GM23338 (cell line): ENCODE data around the gene PSMD6. TPM values are rescaled to one million over a fixed set of nuclear protein-coding genes. Genes with fewer than 3 reads are reported as not detected.

Experiments
- ATAC-seq: fragments of 200-7000 bp; cut with Tn5 transposase; 3 replicates; pipeline ENCODE4 v1.9.1; 2020
- DNase-seq: peaks from one replicate; pipeline ENCODE4 v3.0.0-alpha.2; 2015; ENCODE audit warnings: low spot score
- H2AFZ ChIP-seq: fragments of 200-600 bp; sonication (generic); 2 replicates; pipeline ENCODE4 v1.8.0; 2016; ENCODE audit warnings: antibody characterized with exemption, mild to moderate bottlenecking, moderate library complexity
- H3F3A ChIP-seq: fragments of 200-600 bp; sonication (generic); replicated peaks from 2 replicates; pipeline ENCODE4 v1.8.0; 2017; ENCODE audit warnings: antibody characterized with exemption, mixed run types, low read depth
- H3K27ac ChIP-seq: fragments of 200-600 bp; sonication (generic); 2 replicates; pipeline ENCODE4 v1.6.1; 2016; ENCODE audit warnings: low read depth
- H3K27me3 ChIP-seq: fragments of 200-600 bp; sonication (generic); 2 replicates; pipeline ENCODE4 v1.8.0; 2016; ENCODE audit warnings: mild to moderate bottlenecking, mixed run types, moderate library complexity; ENCODE audit not compliant: insufficient read depth
- H3K36me3 ChIP-seq: fragments of 200-600 bp; sonication (generic); 2 replicates; pipeline ENCODE4 v1.8.0; 2016; ENCODE audit warnings: mild to moderate bottlenecking; ENCODE audit not compliant: insufficient read depth
- H3K4me1 ChIP-seq: fragments of 200-600 bp; sonication (generic); 2 replicates; pipeline ENCODE4 v1.8.0; 2016; ENCODE audit warnings: mild to moderate bottlenecking, moderate library complexity; ENCODE audit not compliant: insufficient read depth
- H3K4me2 ChIP-seq: fragments of 200-600 bp; sonication (generic); 2 replicates; pipeline ENCODE4 v1.7.1; 2017; ENCODE audit warnings: mixed run types
- H3K4me3 ChIP-seq: fragments of 200-600 bp; sonication (generic); 2 replicates; pipeline ENCODE4 v1.6.1; 2016; ENCODE audit warnings: mixed run types
- H3K79me2 ChIP-seq: fragments of 200-600 bp; sonication (generic); replicated peaks from 2 replicates; pipeline ENCODE4 v1.8.0; 2017; ENCODE audit warnings: mild to moderate bottlenecking; ENCODE audit not compliant: insufficient read depth
- H3K9me2 ChIP-seq: fragments of 200-600 bp; sonication (generic); 2 replicates; pipeline ENCODE4 v1.8.0; 2017; ENCODE audit not compliant: insufficient read depth
- H4K20me1 ChIP-seq: fragments of 200-600 bp; sonication (generic); replicated peaks from 2 replicates; pipeline ENCODE4 v1.8.0; 2017; ENCODE audit warnings: mild to moderate bottlenecking; ENCODE audit not compliant: insufficient read depth
- H3K27ac Mint-ChIP-seq: 2 replicates; pipeline ENCODE4 v1.8.0; 2020; ENCODE audit warnings: inconsistent platforms, mild to moderate bottlenecking, moderate library complexity, mixed read lengths
- H3K27me3 Mint-ChIP-seq: 3 replicates; pipeline ENCODE4 v1.8.0; 2022; ENCODE audit warnings: low read depth, mild to moderate bottlenecking, moderate library complexity, mixed read lengths, inconsistent platforms; ENCODE audit not compliant: insufficient read depth, poor library complexity
- H3K36me3 Mint-ChIP-seq: 3 replicates; pipeline ENCODE4 v1.8.0; 2021; ENCODE audit warnings: low read depth, mild to moderate bottlenecking, inconsistent platforms, moderate library complexity, mixed read lengths
- H3K4me1 Mint-ChIP-seq: 3 replicates; pipeline ENCODE4 v1.8.0; 2020; ENCODE audit warnings: mild to moderate bottlenecking, inconsistent platforms, mixed read lengths
- H3K4me3 Mint-ChIP-seq: 3 replicates; pipeline ENCODE4 v1.8.0; 2021; ENCODE audit warnings: moderate library complexity, mild to moderate bottlenecking, inconsistent platforms, mixed read lengths
- H3K9me3 Mint-ChIP-seq: 3 replicates; pipeline ENCODE4 v1.8.0; 2020; ENCODE audit warnings: moderate library complexity, mild to moderate bottlenecking, inconsistent platforms, mixed read lengths
- CREB1 ChIP-seq: fragments of 250-450 bp; sonication (Bioruptor Pico); IDR thresholded peaks from 2 replicates; pipeline ENCODE4 v1.5.0; 2020; ENCODE audit warnings: low read depth, mild to moderate bottlenecking, moderate library complexity
- EZH2 ChIP-seq: fragments of 200-600 bp; sonication (generic); IDR thresholded peaks from one replicate; pipeline ENCODE4 v1.8.0; 2017; ENCODE audit warnings: antibody characterized with exemption, mild to moderate bottlenecking, low read depth; ENCODE audit not compliant: unreplicated experiment
- EZH2phosphoT487 ChIP-seq: fragments of 200-600 bp; sonication (generic); IDR thresholded peaks from one replicate; pipeline ENCODE4 v1.8.1; 2018; ENCODE audit warnings: antibody characterized with exemption; ENCODE audit not compliant: unreplicated experiment
- JUNB ChIP-seq: IDR thresholded peaks from one replicate; pipeline ENCODE4 v1.6.1; 2016; ENCODE audit warnings: antibody characterized with exemption; ENCODE audit not compliant: unreplicated experiment
- NANOG ChIP-seq: IDR thresholded peaks from 2 replicates; pipeline ENCODE4 v1.6.1; 2016; ENCODE audit warnings: antibody characterized with exemption, borderline replicate concordance
- REST ChIP-seq: IDR thresholded peaks from one replicate; pipeline ENCODE4 v1.6.1; 2018; ENCODE audit warnings: antibody characterized with exemption; ENCODE audit not compliant: unreplicated experiment
- STAT1 ChIP-seq: IDR thresholded peaks from one replicate; pipeline ENCODE4 v1.6.1; 2016; ENCODE audit warnings: antibody characterized with exemption; ENCODE audit not compliant: unreplicated experiment
- ZNF114 ChIP-seq: fragments of 250-450 bp; sonication (Bioruptor Pico); IDR thresholded peaks from 2 replicates; pipeline ENCODE4 v1.5.0; 2020; ENCODE audit warnings: mild to moderate bottlenecking, moderate library complexity
- ZNF331 ChIP-seq: fragments of 250-450 bp; sonication (Bioruptor Pico); IDR thresholded peaks from 2 replicates; pipeline ENCODE4 v1.5.0; 2020; ENCODE audit warnings: low read depth, mild to moderate bottlenecking, moderate library complexity
- ZNF462 ChIP-seq: fragments of 250-450 bp; sonication (Bioruptor Pico); IDR thresholded peaks from 2 replicates; pipeline ENCODE4 v1.5.0; 2020; ENCODE audit warnings: mild to moderate bottlenecking, moderate library complexity
- polyA plus RNA-seq: library from polyadenylated mRNA; unstranded; fragments of >200 nt; fragmentation: Nextera tagmentation; extraction: Ambion mirVana; gene quantifications from 2 replicates; pipeline ENCODE4 v1.2.1, GENCODE V29; 2016
- total RNA-seq: library from RNA; depleted of rRNA; stranded (reverse); fragments of >200 nt; shearing (Covaris generic); gene quantifications from 2 replicates; pipeline ENCODE4 v1.2.3, GENCODE V29; 2014
- TF ChIP-seq, protein P1 (sequence below), 2 experiments: fragments of 200-600 bp in 1 of 2; sonication (generic) in 1 of 2; conservative IDR thresholded peaks; 2 replicates each; pipeline versions ENCODE4 v1.5.1 to v1.6.1; 2016 to 2017; ENCODE audit warnings: antibody characterized with exemption in 2 of 2, low read depth in 2 of 2, mild to moderate bottlenecking in 2 of 2, moderate library complexity in 1 of 2

PSMD6 gene
- total and polyA plus RNA-seq, 2 experiments from 2014 or later = 98.1 to 205 TPM

DNA sequence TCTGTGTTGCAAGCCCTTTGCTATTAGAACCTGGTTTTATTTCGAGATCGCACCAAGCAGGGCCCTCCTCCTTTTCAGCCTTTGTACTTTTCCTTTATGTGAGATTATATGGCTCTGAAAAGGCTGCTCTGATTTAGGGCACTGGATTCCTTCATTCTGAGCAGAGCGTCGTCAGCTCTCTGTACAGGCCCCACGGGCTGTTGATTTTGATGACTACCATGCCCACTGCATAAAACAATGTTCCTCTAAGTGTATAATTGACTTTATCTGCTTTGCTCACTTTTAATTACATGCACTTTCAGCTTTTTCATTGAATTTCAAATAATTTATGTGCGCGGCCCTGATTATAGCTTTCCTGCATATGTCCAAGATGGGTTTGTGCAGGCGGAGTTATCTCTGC, 4.4 kb upstream of the PSMD6 start:
- H3K4me3 Mint-ChIP-seq = no peak overlapping the region
- H4K20me1 ChIP-seq = no peaks in the 10 kb centered on the region
- H3K79me2 ChIP-seq = peaks cover 4% of the 10 kb centered on the region
- H3K36me3 ChIP-seq = no peaks in the 10 kb centered on the region
- H3K4me3 ChIP-seq = no peak overlapping the region
- H3K27me3 Mint-ChIP-seq = peaks cover 2% of the 10 kb centered on the region
- H2AFZ ChIP-seq = no peak overlapping the region
- DNase-seq (no peak), ATAC-seq (no peak)
- no peak for TF ChIP-seq EZH2phosphoT487
- no peak for TF ChIP-seq ZNF114 (CRISPR knock-in tag)
- no peak for TF ChIP-seq CREB1 (CRISPR knock-in tag)
- no peak for TF ChIP-seq JUNB
- TF ChIP-seq ZNF331 (CRISPR knock-in tag) = no peak
- TF ChIP-seq NANOG = no peak
- TF ChIP-seq REST = no peak
- H3K36me3 Mint-ChIP-seq = peaks cover 1% of the 10 kb centered on the region; the same call in 1 of the 3 replicates
- no peaks in the 10 kb centered on the region for H3F3A ChIP-seq
- H3K4me2 ChIP-seq = no peak overlapping the region
- no peak overlapping the region for H3K27ac ChIP-seq
- peaks cover 13% of the 10 kb centered on the region for H3K4me1 ChIP-seq
- H3K4me1 Mint-ChIP-seq = peaks cover 32% of the 10 kb centered on the region
- no peaks in the 10 kb centered on the region for H3K27me3 ChIP-seq
- H3K9me2 ChIP-seq = no peaks in the 10 kb centered on the region
- no peaks in the 10 kb centered on the region; the same call in 1 of the 3 replicates for H3K9me3 Mint-ChIP-seq
- H3K27ac Mint-ChIP-seq = no peak overlapping the region

DNA sequence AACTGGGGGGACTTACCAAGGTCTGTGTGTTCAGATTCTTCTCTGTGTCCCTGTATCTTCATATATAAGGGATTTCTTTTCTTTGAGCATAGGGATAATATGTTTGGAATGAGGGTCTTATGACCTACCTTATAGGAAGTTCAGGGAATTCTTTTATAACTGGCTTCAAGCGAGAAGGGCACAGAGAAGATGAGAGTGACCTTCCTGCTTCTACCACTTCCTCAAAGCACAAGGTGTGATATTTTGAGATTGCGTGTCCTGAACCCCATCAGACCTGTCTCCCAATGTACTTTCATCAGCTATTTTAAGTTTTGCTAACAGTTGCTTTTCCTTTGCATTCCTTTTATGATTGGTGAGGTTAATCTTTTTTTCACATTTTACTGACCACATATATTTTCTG, 3.1 kb upstream of the PSMD6 start:
- H3K79me2 ChIP-seq = peaks cover 17% of the 10 kb centered on the region
- H3K9me2 ChIP-seq = no peaks in the 10 kb centered on the region
- H3K4me3 ChIP-seq = no peak overlapping the region
- H3K4me2 ChIP-seq = no peak overlapping the region
- ATAC-seq = no peak
- no peak overlapping the region for H2AFZ ChIP-seq
- no peaks in the 10 kb centered on the region for H3K27me3 Mint-ChIP-seq
- peaks cover 13% of the 10 kb centered on the region; the same call in 2 of the 3 replicates for H3K36me3 Mint-ChIP-seq
- no peak overlapping the region for H3K4me3 Mint-ChIP-seq
- H3K36me3 ChIP-seq = no peaks in the 10 kb centered on the region
- peaks cover 35% of the 10 kb centered on the region for H3K4me1 Mint-ChIP-seq
- no peaks in the 10 kb centered on the region; the same call in 1 of the 2 replicates for H4K20me1 ChIP-seq
- TF ChIP-seq CREB1 (CRISPR knock-in tag) (no peak), STAT1 (no peak), EZH2 (no peak), ZNF462 (CRISPR knock-in tag) (no peak), JUNB (no peak)
- TF ChIP-seq, protein P1, sequence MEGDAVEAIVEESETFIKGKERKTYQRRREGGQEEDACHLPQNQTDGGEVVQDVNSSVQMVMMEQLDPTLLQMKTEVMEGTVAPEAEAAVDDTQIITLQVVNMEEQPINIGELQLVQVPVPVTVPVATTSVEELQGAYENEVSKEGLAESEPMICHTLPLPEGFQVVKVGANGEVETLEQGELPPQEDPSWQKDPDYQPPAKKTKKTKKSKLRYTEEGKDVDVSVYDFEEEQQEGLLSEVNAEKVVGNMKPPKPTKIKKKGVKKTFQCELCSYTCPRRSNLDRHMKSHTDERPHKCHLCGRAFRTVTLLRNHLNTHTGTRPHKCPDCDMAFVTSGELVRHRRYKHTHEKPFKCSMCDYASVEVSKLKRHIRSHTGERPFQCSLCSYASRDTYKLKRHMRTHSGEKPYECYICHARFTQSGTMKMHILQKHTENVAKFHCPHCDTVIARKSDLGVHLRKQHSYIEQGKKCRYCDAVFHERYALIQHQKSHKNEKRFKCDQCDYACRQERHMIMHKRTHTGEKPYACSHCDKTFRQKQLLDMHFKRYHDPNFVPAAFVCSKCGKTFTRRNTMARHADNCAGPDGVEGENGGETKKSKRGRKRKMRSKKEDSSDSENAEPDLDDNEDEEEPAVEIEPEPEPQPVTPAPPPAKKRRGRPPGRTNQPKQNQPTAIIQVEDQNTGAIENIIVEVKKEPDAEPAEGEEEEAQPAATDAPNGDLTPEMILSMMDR (conservative IDR thresholded peaks at IDR 0.05; ENCODE audit: low read depth in 2 of 2) = no peak
- no peak overlapping the region for H3K27ac Mint-ChIP-seq
- no peak overlapping the region for H3K27ac ChIP-seq
- H3K4me1 ChIP-seq = peaks cover 16% of the 10 kb centered on the region
- no peaks in the 10 kb centered on the region for H3F3A ChIP-seq
- no peaks in the 10 kb centered on the region for H3K27me3 ChIP-seq
- DNase-seq = no peak
- H3K9me3 Mint-ChIP-seq = no peaks in the 10 kb centered on the region
